ENCODE measurements around the gene ANKRD28. TPM values are rescaled to one million over a fixed set of nuclear protein-coding genes. Genes with fewer than 3 reads are reported as not detected.

Gene ANKRD28
- total and polyA plus RNA-seq, 2 of the 4 experiments (the other 2 are of a cell fraction) = 52.6 to 211 TPM

DNA sequence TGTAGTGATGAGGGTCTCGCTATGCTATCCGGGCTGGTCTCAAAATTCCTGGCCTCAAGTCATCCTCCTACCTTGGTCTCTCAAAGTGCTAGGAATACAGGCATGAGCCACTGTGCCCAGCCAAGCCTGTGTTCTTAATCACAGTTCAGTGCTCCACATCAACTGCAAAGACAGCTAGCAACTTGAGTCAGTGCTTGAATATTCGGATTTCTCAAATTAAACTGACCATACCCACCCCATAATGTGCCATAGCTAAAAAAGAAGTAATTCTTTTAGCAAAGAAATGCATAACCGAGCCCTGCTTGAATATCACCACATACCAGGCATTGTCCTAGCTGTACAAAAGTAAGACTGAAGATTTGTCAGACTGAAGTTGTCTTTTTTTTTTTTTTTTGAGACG lies 107.0 kb downstream of the ANKRD28 start:
- ATAC-seq (ENCODE audit: low read depth) (no peak), DNase-seq (no peak)
- Histone ChIP-seq H3K4ac (ENCODE audit: low read depth, low read length) (no peak overlapping the region), H4K91ac (ENCODE audit: insufficient read depth, low read depth, low read length) (no peak overlapping the region), H3K56ac (ENCODE audit: extremely low read depth, insufficient read depth, low read length) (no peak overlapping the region), H2BK120ac (ENCODE audit: low read depth, low read length) (no peak overlapping the region), H3K27ac (ENCODE audit: insufficient read depth, low read length) (no peak overlapping the region), H3K18ac (ENCODE audit: low read depth, low read length) (no peak overlapping the region), H4K5ac (ENCODE audit: low read depth, low read length) (no peak overlapping the region), H3K4me2 (ENCODE audit: low read depth, low read length) (no peak overlapping the region), H3K4me3 (ENCODE audit: insufficient read depth, low read depth, low read length) (no peak overlapping the region), H2AK5ac (ENCODE audit: low read depth, low read length) (no peak overlapping the region), H2AK9ac (replicated peaks; ENCODE audit: low read depth, low read length, poor library complexity) (no peak overlapping the region), H3K14ac (replicated peaks; ENCODE audit: low read depth, low read length) (no peak overlapping the region), H3K79me1 (ENCODE audit: low read depth in 1 of 2, low read length in 2 of 2) (peaks cover 18 to 26% of the 10 kb centered on the region in 2 experiments), H4K8ac (ENCODE audit: low read depth in 2 of 2, low read length in 2 of 2) (no peak overlapping the region), H3K23ac (ENCODE audit: low read depth, low read length) (no peak overlapping the region), H2BK5ac (ENCODE audit: low read depth, low read length, poor library complexity, severe bottlenecking) (no peak overlapping the region), H3K9me1 (ENCODE audit: insufficient read depth, low read length) (peaks cover 2% of the 10 kb centered on the region; the same call in 1 of the 2 replicates), H2BK15ac (ENCODE audit: low read depth, low read length) (no peak overlapping the region), H2BK20ac (ENCODE audit: low read depth, low read length) (no peak overlapping the region), H3K27me3 (ENCODE audit: control insufficient read depth, insufficient read depth, low read length) (no peaks in the 10 kb centered on the region), H3K9me3 (ENCODE audit: control insufficient read depth, insufficient read depth, low read length) (no peaks in the 10 kb centered on the region), H3K4me1 (ENCODE audit: control insufficient read depth, insufficient read depth, low read length) (no peaks in the 10 kb centered on the region; the same call in 1 of the 2 replicates), H3K9ac (ENCODE audit: low read depth, low read length) (no peak overlapping the region), H3K36me3 (ENCODE audit: control insufficient read depth, insufficient read depth, low read length) (peaks cover 37% of the 10 kb centered on the region), H2AFZ (replicated peaks; ENCODE audit: low read length, poor library complexity) (no peak overlapping the region), H4K20me1 (ENCODE audit: insufficient read depth, low read length) (no peaks in the 10 kb centered on the region)
- in situ Hi-C loops (cut with MboI; ENCODE audit: low sequenced_read_pairs) (loop anchor here (25.0 kb wide), 1 partner anchor 453 kb away; no protein-coding TSS in a partner anchor), dilution Hi-C loops (cut with HindIII; ENCODE audit: low sequenced_read_pairs, unreplicated experiment) (no loop called here), intact Hi-C loops (cut with micrococcal nuclease) (loop anchor here (10.0 kb wide), 1 partner anchor 436 kb away; no protein-coding TSS in a partner anchor)
- BruUV-seq (replicated peaks) = no TSS peak
- WGBS, 2 experiments (ENCODE audit: extremely low coverage in 2 of 2, insufficient read length in 1 of 2) = no CpG with 5 or more reads among the region's 5 CpGs
- ChIA-PET POLR2A (ENCODE audit: unreplicated experiment) (no interaction called here), CTCF (no interaction called here)
- no peak for TF ChIP-seq ELK1 (IDR thresholded peaks at IDR 0.05; ENCODE audit: borderline replicate concordance, low read depth, low read length)
- TF ChIP-seq RAD21 (IDR thresholded peaks at IDR 0.05; ENCODE audit: low read length) = no peak
- TF ChIP-seq POLR2A (IDR thresholded peaks at IDR 0.05; ENCODE audit: low read depth, low read length) = no peak
- no peak for TF ChIP-seq SMC3 (IDR thresholded peaks at IDR 0.05; ENCODE audit: low read depth, low read length)
- no peak for TF ChIP-seq CEBPB (IDR thresholded peaks at IDR 0.05; ENCODE audit: low read depth, low read length)
- TF ChIP-seq FOS (IDR thresholded peaks at IDR 0.05; ENCODE audit: low read depth, low read length) = no peak

All from IMR-90 (cell line).